ENCODE results near the gene PRB2. TPM values are rescaled to one million over a fixed set of nuclear protein-coding genes. Genes with fewer than 3 reads are reported as not detected.

The PRB2 gene
- total RNA-seq, 1 donor, result not detected

GRCh38 chr12:11344500-11344899 is 50.9 kb downstream of the PRB2 start:
- Histone ChIP-seq H3K79me2 (ENCODE audit: insufficient read depth, low read length) (no peaks in the 10 kb centered on the region), H3K4me3 (ENCODE audit: insufficient read depth, low read length) (no peak overlapping the region), H3K4me2 (ENCODE audit: insufficient read depth, low read length) (no peak overlapping the region), H3K27ac (ENCODE audit: low read depth, low read length) (no peak overlapping the region), H3K27me3 (ENCODE audit: insufficient read depth, low read length) (no peaks in the 10 kb centered on the region), H2AFZ (ENCODE audit: low read length) (no peak overlapping the region), H3K4me1 (ENCODE audit: insufficient read depth, low read length) (no peaks in the 10 kb centered on the region), H3K9me3 (ENCODE audit: low read depth, low read length) (no peaks in the 10 kb centered on the region), H4K20me1 (ENCODE audit: insufficient read depth, low read length) (no peaks in the 10 kb centered on the region), H3K36me3 (ENCODE audit: insufficient read depth, low read length) (no peaks in the 10 kb centered on the region)
- no peak for TF ChIP-seq CTCF (IDR thresholded peaks at IDR 0.05; ENCODE audit: extremely low read depth, low read depth, low read length)
- DNase-seq (ENCODE audit: insufficient read length, low spot score, missing footprints), result no peak

Other genes with a start within 250 kb of the PRB2 start
- 6.8 and 6.9 TPM in 2 replicates for gene SMIM10L1, start 224.4 kb downstream of the PRB2 start, total RNA-seq
- gene TAS2R42, start 208.6 kb downstream of the PRB2 start, total RNA-seq, result not detected in 2 replicates
- not detected in 2 replicates for gene PRB3, start 125.9 kb downstream of the PRB2 start, total RNA-seq
- gene PRB4, start 85.1 kb downstream of the PRB2 start, total RNA-seq, result not detected in 2 replicates

Data from osteoblast (primary cell).